Activated CD4-positive, alpha-beta T cell treated with anti-CD3 and anti-CD28 coated beads for 48 hours (primary cell): ENCODE data around the gene FAM114A1.
"Not testable (repeated sequence)": the region's sequence is repeated elsewhere in the genome, so short reads cannot be mapped to it uniquely, and the experiment has no call there.

Experiments used
- DNase-seq: peaks from one replicate; pipeline ENCODE4 v3.0.0-alpha.2; 2020

FAM114A1 gene

DNA sequence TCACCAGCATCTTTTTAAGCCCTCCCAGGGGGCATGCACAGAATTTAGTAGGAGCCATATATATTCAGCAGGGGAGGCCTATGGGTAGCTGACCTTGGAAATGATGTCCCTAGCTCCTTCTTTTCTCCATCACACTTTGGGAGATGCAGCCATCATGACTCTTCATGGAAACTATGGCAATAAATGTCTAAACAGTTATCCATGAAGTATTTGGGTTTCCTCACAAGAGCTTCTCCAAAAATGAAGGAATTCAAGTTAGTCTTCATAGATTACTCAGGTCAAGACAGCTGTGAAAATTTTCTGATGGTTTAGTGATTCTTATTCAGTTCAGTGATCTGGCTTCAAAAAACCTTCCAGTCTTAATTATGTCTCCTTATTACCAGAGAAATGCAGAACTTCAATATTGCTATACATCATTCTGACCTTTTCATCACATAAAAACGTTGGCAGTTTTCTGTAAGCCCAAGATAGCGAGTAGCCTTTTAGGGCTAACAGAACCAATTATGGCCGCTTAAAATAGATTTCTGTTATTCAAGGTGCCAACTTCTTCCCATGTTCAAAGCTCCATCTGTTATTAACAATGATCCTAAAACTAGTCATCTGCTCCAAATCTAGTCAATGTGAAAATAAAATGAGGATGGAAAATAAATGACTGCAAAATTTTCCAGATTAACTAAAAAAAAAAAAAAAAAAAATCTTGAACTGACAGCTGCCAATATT is 112.1 kb downstream of the FAM114A1 start:
- no peak for DNase-seq

- DNase-seq = peak; percentile 36
These were observed 113.5 kb downstream of the FAM114A1 start for GRCh38 chr4:38980903-38981676.

GRCh38 chr4:38982361-38983095 is 114.9 kb downstream of the FAM114A1 start:
- no peak for DNase-seq

DNA sequence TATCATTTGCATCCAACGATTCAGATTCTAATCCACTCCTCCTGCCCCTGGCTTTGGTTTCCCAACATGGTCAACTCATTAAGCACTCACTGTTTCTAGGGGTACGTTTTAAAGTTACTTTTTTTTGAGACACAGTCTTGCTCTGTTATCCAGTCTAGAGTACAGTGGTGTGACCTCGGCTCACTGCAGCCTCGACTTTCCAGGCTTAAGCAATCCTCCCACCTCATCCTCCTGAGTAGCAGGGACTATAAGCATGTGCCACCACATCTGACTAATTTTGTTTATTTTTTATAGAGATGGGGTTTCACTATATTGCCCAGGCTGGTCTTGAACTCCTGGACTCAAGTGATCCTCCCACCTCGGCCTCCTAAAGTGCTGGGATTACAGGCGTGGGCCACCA is 115.7 kb downstream of the FAM114A1 start:
- no peak for DNase-seq

DNA sequence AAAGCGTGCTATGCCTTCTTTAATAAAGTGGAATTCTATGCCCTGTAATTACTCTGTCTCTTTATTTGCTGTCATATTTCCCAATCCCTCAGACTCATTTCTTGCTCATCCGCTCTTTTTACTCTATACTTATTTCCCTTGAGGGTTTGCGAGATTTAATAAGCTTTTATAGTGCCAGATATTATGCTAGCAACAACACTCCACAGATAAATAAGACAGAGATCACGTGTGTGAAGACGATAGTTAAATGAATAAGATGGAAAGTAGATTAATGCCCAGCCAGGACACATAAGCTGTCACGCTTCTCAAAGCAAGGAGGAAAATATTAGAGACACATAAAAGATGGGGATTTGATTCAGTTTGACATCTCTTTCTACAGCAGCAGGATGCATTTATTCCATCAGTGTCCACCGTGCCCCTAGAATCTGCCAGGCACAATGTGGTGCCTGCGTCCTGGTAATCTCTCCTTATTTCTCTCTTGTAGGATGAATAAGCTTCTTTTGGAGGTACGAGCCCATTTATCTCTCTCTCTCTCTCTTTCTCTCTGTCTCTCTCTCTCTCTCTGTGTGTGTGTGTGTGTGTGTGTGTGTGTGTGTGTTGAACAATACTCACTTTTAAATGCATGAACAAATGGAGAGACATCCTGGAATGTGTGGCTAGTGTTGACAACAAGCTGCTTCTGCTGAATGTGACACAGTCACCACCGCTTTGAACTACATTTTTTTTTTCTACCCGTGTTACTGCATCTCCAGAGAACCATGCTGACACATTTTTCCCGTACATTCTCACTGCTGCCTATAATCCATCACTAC is 116.4 kb downstream of the FAM114A1 start:
- peak; percentile 26 for DNase-seq

DNA sequence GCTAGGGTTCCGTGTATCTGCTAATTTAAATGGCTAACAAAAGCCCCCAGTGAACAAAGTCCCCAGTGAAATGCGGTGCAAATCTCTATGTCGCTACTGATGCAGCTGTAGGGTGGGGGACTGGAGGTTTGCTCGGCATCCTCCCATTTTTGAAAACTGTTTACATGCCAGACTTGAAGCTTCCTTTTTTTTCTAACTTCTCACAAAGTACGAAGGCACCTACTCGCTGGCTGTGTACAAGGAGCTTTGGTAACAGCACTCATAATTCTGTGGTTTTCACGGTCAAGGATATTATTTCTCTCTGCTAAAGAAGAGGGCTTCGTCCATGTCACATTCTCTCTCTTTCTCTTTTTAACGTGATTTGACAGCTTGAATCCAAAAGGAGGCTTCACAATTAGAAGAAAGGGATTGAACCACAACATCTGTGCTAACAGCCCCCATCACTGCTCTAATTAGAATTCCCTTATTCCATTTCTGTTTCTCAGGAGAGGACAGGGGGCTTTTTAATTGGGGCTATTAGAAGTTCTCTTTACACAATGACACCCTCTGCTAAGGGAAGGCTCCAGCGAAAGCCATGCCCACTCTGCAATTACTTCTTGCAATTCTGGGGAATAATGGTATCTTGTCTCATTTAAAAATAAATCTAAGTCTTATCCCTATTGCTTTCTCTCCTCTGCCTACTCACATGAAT is 117.9 kb downstream of the FAM114A1 start:
- DNase-seq = no peak

GRCh38 chr4:38987491-38987890 is 119.9 kb downstream of the FAM114A1 start:
- DNase-seq = no peak

DNA sequence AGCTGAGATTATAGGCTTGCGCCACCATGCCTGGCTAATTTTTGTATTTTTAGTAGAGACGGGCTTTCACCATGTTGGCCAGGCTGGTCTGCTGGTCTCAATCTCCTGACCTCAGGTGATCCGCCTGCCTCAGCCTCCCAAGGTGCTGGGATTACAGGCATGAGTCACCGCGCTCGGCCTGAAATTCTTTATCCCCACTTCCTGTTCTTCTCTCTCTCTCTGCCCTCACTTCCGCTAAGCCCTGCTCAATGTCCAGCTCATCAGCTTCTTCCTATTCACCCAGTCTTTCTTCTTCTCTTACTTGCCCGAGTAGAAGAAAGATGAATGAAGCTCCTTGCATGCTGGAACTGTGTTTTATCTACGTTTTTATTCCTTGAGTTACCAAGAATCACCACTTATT is 120.7 kb downstream of the FAM114A1 start:
- not testable (repeated sequence) for DNase-seq

DNA sequence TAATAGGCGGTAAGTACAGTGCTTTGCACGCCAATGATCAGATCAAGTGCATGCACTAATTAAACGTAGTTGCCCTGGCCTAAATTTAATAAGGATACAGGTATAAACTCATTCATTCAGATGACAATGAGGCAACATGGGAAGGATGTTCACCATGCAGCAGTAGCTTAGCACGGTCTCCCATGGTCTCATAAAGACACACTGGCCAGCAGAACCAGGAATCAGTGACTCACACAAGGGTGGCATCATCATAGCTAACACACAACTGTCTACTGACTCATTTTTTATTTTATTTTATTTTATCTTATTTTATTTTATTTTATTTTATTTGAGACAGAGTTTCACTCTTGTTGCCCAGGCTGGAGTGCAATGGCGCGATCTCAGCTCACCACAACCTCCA is 121.9 kb downstream of the FAM114A1 start:
- no peak for DNase-seq

DNA sequence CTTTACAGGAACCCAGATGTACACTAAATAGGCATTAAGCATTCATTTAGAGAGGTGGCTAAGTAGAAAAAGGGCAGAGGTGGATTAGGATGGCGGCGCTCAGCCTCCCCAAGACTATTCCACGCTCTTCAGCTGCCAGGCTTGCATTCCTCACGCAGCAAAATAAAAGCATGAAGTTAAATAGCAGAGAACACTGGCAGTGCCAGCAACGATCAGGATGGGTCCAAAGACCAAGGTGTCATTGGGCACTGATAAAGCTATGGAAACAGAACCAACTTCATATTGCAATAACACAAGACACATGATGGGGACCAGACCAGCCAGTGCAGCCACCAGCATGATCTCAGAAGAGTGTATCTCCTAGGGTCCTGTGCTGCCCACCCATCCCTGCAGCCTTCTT is 122.6 kb downstream of the FAM114A1 start:
- DNase-seq = no peak

DNA sequence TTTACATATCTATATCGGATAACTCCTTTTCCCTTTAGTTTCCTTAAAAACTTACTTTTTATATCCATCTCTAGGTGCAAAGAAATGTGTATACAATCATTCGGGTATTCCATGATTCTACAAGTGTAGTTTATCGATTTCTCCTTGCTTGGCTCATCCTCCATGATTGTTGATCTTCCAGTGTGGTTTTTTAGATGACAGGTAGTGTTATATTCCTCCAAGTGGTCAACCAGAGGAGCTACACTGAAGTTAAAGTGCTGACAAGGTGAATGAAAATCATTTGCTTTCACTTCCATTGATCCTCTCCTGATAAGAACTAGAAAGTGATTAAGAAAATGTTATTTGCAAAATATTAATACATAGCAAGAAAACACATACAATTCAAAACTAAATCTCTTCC is 126.1 kb downstream of the FAM114A1 start:
- no peak for DNase-seq

DNA sequence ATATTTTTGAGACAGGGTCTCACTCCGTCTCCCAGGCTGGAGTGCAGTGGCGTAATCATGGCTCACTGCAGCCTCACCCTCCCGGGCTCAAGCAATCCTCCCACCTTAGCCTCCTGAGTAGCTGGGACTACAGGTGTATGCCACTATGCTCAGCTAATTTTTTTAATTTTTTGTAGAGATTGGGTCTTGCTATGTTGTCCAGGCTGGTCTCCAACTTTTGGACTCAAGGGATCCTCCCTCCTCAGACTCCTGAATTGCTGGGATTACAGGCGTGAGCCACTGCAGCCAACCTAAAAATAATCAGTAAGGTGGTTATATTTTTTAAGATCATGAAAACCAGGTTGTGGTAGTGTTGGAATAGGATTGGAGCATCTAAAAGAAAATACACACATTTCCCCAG is 126.5 kb downstream of the FAM114A1 start:
- DNase-seq = no peak
